Endothelial cell of umbilical vein (primary cell): ENCODE results near the gene FLVCR2. TPM values are rescaled to one million over a fixed set of nuclear protein-coding genes. Genes with fewer than 3 reads are reported as not detected.

Experiments
- BruUV-seq: library from RNA; stranded (reverse); fragments of 400-500 nt; replicated peaks from 2 replicates; lab custom pipeline; 2021; lab: Mats Ljungman, UMichigan
- CTCF ChIA-PET: fragments of 300-600, 350-600 bp; sonication (Branson Sonifier 250); formaldehyde crosslinking; loops from one replicate; lab custom pipeline; 2021; ENCODE audit warnings: antibody characterized with exemption, inconsistent platforms; lab: Charles Lee
- POLR2A ChIA-PET: fragments of 300-600, 350-600 bp; sonication (Branson Sonifier 250); formaldehyde crosslinking; loops from one replicate; lab custom pipeline; 2021; ENCODE audit warnings: antibody characterized with exemption, inconsistent platforms; lab: Charles Lee
- DNase-seq: peaks from one replicate; pipeline ENCODE4 v3.0.0-alpha.2; 2011; ENCODE audit warnings: low read depth, low spot score
- FAIRE-seq: peaks from 2 replicates; lab custom pipeline; 2011; peaks lifted over from hg19 to GRCh38; lab: Jason Lieb, UNC
- H2AFZ ChIP-seq: 2 replicates; pipeline ENCODE4 v1.6.0; 2012; ENCODE audit warnings: low read depth, low read length, control low read depth, inconsistent platforms
- H3K27ac ChIP-seq: 2 replicates; pipeline ENCODE4 v1.5.1; 2011; ENCODE audit warnings: low read depth, mild to moderate bottlenecking, control low read depth, low read length, moderate library complexity; ENCODE audit not compliant: insufficient read depth
- H3K27me3 ChIP-seq, 2 experiments: 2 replicates each; pipeline versions ENCODE4 v1.6.0 to v1.6.1; 2011; ENCODE audit warnings: low read length in 2 of 2, mixed read lengths in 1 of 2; ENCODE audit not compliant: control insufficient read depth in 2 of 2, insufficient read depth in 2 of 2
- H3K36me3 ChIP-seq, 2 experiments: 2 replicates in 1 of 2; 3 replicates in 1 of 2; pipeline ENCODE4 v1.5.1; 2011; ENCODE audit warnings: low read length in 2 of 2, mild to moderate bottlenecking in 1 of 2, moderate library complexity in 1 of 2; ENCODE audit not compliant: control insufficient read depth in 2 of 2, insufficient read depth in 2 of 2; ENCODE audit errors: extremely low read depth in 1 of 2
- H3K4me1 ChIP-seq: 3 replicates; pipeline ENCODE4 v1.5.1; 2011; ENCODE audit warnings: mild to moderate bottlenecking, low read length; ENCODE audit not compliant: control insufficient read depth, insufficient read depth; ENCODE audit errors: extremely low read depth
- H3K4me2 ChIP-seq: 2 replicates; pipeline ENCODE4 v1.6.1; 2011; ENCODE audit warnings: low read length, control low read depth, mixed read lengths; ENCODE audit not compliant: insufficient read depth
- H3K4me3 ChIP-seq, 3 experiments: fragments of 200-600 bp in 1 of 3; sonication (generic), shearing (Covaris generic) in 1 of 3; replicated peaks in 1 of 3; 2 replicates each; pipeline ENCODE4 v1.5.1; 2011 to 2016; ENCODE audit warnings: control low read depth in 3 of 3, low read length in 3 of 3, mild to moderate bottlenecking in 2 of 3, inconsistent platforms in 1 of 3, low read depth in 1 of 3, moderate library complexity in 1 of 3; ENCODE audit not compliant: insufficient read depth in 1 of 3
- H3K79me2 ChIP-seq: 2 replicates; pipeline ENCODE4 v1.6.0; 2012; ENCODE audit warnings: low read length, inconsistent platforms; ENCODE audit not compliant: control insufficient read depth, insufficient read depth
- H3K9ac ChIP-seq: replicated peaks from 2 replicates; pipeline ENCODE3; 2011; ENCODE audit warnings: low read length, control low read depth; ENCODE audit not compliant: insufficient read depth; ENCODE audit errors: extremely low read depth
- H3K9me1 ChIP-seq: replicated peaks from 3 replicates; pipeline ENCODE4 v1.6.0; 2011; ENCODE audit warnings: mild to moderate bottlenecking, low read length; ENCODE audit not compliant: control insufficient read depth, insufficient read depth; ENCODE audit errors: extremely low read depth
- H3K9me3 ChIP-seq: replicated peaks from 2 replicates; pipeline ENCODE4 v1.5.1; 2012; ENCODE audit warnings: low read length, inconsistent platforms; ENCODE audit not compliant: control insufficient read depth, insufficient read depth
- H4K20me1 ChIP-seq: replicated peaks from 2 replicates; pipeline ENCODE3; 2011; ENCODE audit warnings: mild to moderate bottlenecking, low read length; ENCODE audit not compliant: control insufficient read depth, insufficient read depth; ENCODE audit errors: extremely low read depth
- CTCF ChIP-seq, 2 donors: IDR thresholded peaks; 1 replicate in 1 of 2; 2 replicates in 1 of 2; pipeline ENCODE4 v1.5.1; 2011; ENCODE audit warnings: low read length in 2 of 2, mild to moderate bottlenecking in 2 of 2, moderate library complexity in 2 of 2, control low read depth in 1 of 2, inconsistent platforms in 1 of 2, low read depth in 1 of 2; ENCODE audit not compliant: insufficient read depth in 1 of 2; ENCODE audit errors: extremely low read depth in 1 of 2
- EZH2 ChIP-seq: IDR thresholded peaks from 2 replicates; pipeline ENCODE4 v1.6.1; 2012; ENCODE audit warnings: borderline replicate concordance, low read depth, mild to moderate bottlenecking, moderate library complexity, low read length, inconsistent platforms; ENCODE audit not compliant: severe bottlenecking
- FOS ChIP-seq: IDR thresholded peaks from 2 replicates; pipeline ENCODE4 v1.6.1; 2011; ENCODE audit warnings: mild to moderate bottlenecking, low read length, moderate library complexity, borderline replicate concordance; ENCODE audit not compliant: insufficient read depth
- GATA2 ChIP-seq: IDR thresholded peaks from 2 replicates; pipeline ENCODE4 v1.7.0; 2011; ENCODE audit warnings: low read depth, mild to moderate bottlenecking, moderate library complexity, mixed read lengths, low read length; ENCODE audit not compliant: insufficient read length, insufficient read depth
- JUN ChIP-seq: IDR thresholded peaks from 2 replicates; pipeline ENCODE4 v1.6.1; 2011; ENCODE audit warnings: borderline replicate concordance, low read depth; ENCODE audit not compliant: insufficient read length, insufficient read depth
- MYC ChIP-seq: IDR thresholded peaks from one replicate; pipeline ENCODE4 v1.6.1; 2011; ENCODE audit warnings: mild to moderate bottlenecking, low read depth, low read length
- POLR2A ChIP-seq: IDR thresholded peaks from 2 replicates; pipeline ENCODE4 v1.6.1; 2012; ENCODE audit warnings: low read depth, mild to moderate bottlenecking, control low read depth, low read length
- POLR2AphosphoS5 ChIP-seq: IDR thresholded peaks from 2 replicates; pipeline ENCODE4 v1.6.1; 2012; ENCODE audit warnings: low read depth, mild to moderate bottlenecking, control low read depth, low read length, moderate library complexity; ENCODE audit not compliant: insufficient read depth
- dilution Hi-C: fragments of 300-500 bp; cut with MboI; formaldehyde crosslinking; loops from one replicate; pipeline ENCODE4 v1.15.0; 2019; ENCODE audit warnings: low sequenced_read_pairs; ENCODE audit not compliant: extremely low pct_ligation_motif_present
- intact Hi-C: fragments of 100-400 bp; cut with micrococcal nuclease; formaldehyde crosslinking; loops from one replicate; pipeline ENCODE4 v1.10.0; 2022
- polyA plus RNA-seq, 4 experiments: library from polyadenylated mRNA; depleted of rRNA in 3 of 4; stranded (reverse) in 3 of 4; unstranded in 1 of 4; fragments of >200 nt; gene quantifications; 2 replicates each; pipeline versions ENCODE4 v1.2.1 to v1.2.3, GENCODE V29; 2011 to 2012; ENCODE audit warnings: missing spikeins in 1 of 4
- total RNA-seq: library from RNA; stranded (reverse); gene quantifications from 2 replicates; pipeline ENCODE4 v1.2.3, GENCODE V29; 2021
- TF ChIP-seq, protein P1 (sequence below): IDR thresholded peaks from 2 replicates; pipeline ENCODE4 v1.6.1; 2011; ENCODE audit not compliant: insufficient read depth, insufficient read length

Gene FLVCR2
- total and polyA plus RNA-seq, 2 donors (not counting 3 experiments of a cell fraction or from before 2014, with no cell fraction given), result 1.4 to 4.9 TPM

DNA sequence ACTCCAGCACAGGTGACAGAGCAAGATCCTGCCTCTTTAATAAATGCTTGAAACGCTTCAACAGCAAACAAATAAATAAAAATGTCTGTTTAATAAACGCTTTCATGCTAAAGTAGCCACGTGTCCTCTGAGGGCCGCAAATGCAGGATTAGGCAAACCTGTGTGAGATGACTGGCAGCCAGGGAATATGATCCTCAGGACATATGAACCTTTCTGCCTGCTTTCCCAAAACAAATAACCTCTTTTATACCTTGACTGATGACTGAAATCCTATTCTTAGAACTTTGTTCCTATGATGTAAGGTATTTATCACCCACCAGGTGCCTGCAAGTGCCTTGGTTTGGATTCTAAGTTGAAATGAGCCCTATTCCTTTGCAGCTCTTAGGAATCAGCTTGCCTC is 14.5 kb upstream of the FLVCR2 start:
- H3K4me3 ChIP-seq, result no peak overlapping the region
- TF ChIP-seq CTCF (IDR thresholded peaks at IDR 0.05; ENCODE audit: extremely low read depth in 1 of 2, insufficient read depth in 1 of 2, low read depth in 1 of 2, low read length in 2 of 2) (no peak), EZH2 (no peak), POLR2A (no peak), FOS (no peak), POLR2AphosphoS5 (no peak), JUN (no peak), GATA2 (no peak), MYC (no peak)
- TF ChIP-seq, protein P1, sequence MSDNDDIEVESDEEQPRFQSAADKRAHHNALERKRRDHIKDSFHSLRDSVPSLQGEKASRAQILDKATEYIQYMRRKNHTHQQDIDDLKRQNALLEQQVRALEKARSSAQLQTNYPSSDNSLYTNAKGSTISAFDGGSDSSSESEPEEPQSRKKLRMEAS, result no peak
- intact Hi-C loops (loop anchor here (10.0 kb wide), 1 partner anchor 429 kb away; no protein-coding TSS in a partner anchor), dilution Hi-C loops (no loop called here)
- ChIA-PET CTCF (interaction anchor here (0.8 to 5.3 kb wide), 6 partner anchors 14 to 256 kb away, joined by 3 to 89 read pairs (median 17); partner anchors contain the start of gene BATF), POLR2A (no interaction called here)
- no peaks in the 10 kb centered on the region for H3K9me1 ChIP-seq
- BruUV-seq, result no TSS peak
- no peaks in the 10 kb centered on the region for H3K4me1 ChIP-seq
- H2AFZ ChIP-seq, result no peak overlapping the region
- no peaks in the 10 kb centered on the region for H3K36me3 ChIP-seq
- no peaks in the 10 kb centered on the region for H3K79me2 ChIP-seq
- H3K27ac ChIP-seq, result no peak overlapping the region
- H4K20me1 ChIP-seq, result no peaks in the 10 kb centered on the region
- no peaks in the 10 kb centered on the region for H3K9me3 ChIP-seq
- DNase-seq (no peak), FAIRE-seq (no peak)
- peaks cover 0 to 1% of the 10 kb centered on the region in 2 experiments for H3K27me3 ChIP-seq
- H3K4me2 ChIP-seq, result no peak overlapping the region
- H3K9ac ChIP-seq, result no peak overlapping the region
